ENCODE measurements around the gene ARHGEF38. TPM values are rescaled to one million over a fixed set of nuclear protein-coding genes. Genes with fewer than 3 reads are reported as not detected.
"Not testable (repeated sequence)": the region's sequence is repeated elsewhere in the genome, so short reads cannot be mapped to it uniquely, and the experiment has no call there.

ARHGEF38 gene
- total RNA-seq, 1 donor from 2014 or later, result not detected

- Mint-ChIP-seq H3K27ac (no peak overlapping the region), H3K27me3 (ENCODE audit: insufficient read depth) (no peaks in the 10 kb centered on the region), H3K4me3 (no peak overlapping the region), H3K9me3 (no peaks in the 10 kb centered on the region), H3K36me3 (ENCODE audit: low read depth) (peaks cover 19% of the 10 kb centered on the region), H3K4me1 (ENCODE audit: low read depth) (no peaks in the 10 kb centered on the region)
- DNase-seq (ENCODE audit: low spot score), result no peak
- intact Hi-C loops (cut with micrococcal nuclease), result no loop called here
Measured at GRCh38 chr4:105683038-105683437, 130.6 kb downstream of the ARHGEF38 start.

GRCh38 chr4:105686571-105686970, 134.2 kb downstream of the ARHGEF38 start:
- intact Hi-C loops (cut with micrococcal nuclease), result no loop called here
- H3K4me1 Mint-ChIP-seq (ENCODE audit: low read depth), result no peaks in the 10 kb centered on the region
- no peak overlapping the region for H3K4me3 Mint-ChIP-seq
- H3K27ac Mint-ChIP-seq, result no peak overlapping the region
- no peaks in the 10 kb centered on the region for H3K27me3 Mint-ChIP-seq (ENCODE audit: insufficient read depth)
- peaks cover 26% of the 10 kb centered on the region for H3K36me3 Mint-ChIP-seq (ENCODE audit: low read depth)
- no peaks in the 10 kb centered on the region for H3K9me3 Mint-ChIP-seq
- no peak for DNase-seq (ENCODE audit: low spot score)

- H3K4me3 Mint-ChIP-seq; H3K27ac Mint-ChIP-seq; H3K27me3 Mint-ChIP-seq (ENCODE audit: insufficient read depth); intact Hi-C loops (cut with micrococcal nuclease); DNase-seq (ENCODE audit: low spot score); H3K9me3 Mint-ChIP-seq; H3K4me1 Mint-ChIP-seq (ENCODE audit: low read depth): not testable (repeated sequence)
- H3K36me3 Mint-ChIP-seq (ENCODE audit: low read depth), result peaks cover 28% of the 10 kb centered on the region
Measured at GRCh38 chr4:105694812-105695211, 142.4 kb downstream of the ARHGEF38 start.

GRCh38 chr4:105695832-105696231, 143.4 kb downstream of the ARHGEF38 start:
- H3K27ac Mint-ChIP-seq; intact Hi-C loops (cut with micrococcal nuclease); H3K4me3 Mint-ChIP-seq; DNase-seq (ENCODE audit: low spot score); H3K4me1 Mint-ChIP-seq (ENCODE audit: low read depth); H3K27me3 Mint-ChIP-seq (ENCODE audit: insufficient read depth); H3K9me3 Mint-ChIP-seq: not testable (repeated sequence)
- peaks cover 29% of the 10 kb centered on the region for H3K36me3 Mint-ChIP-seq (ENCODE audit: low read depth)

GRCh38 chr4:105698607-105699006, 146.2 kb downstream of the ARHGEF38 start:
- Mint-ChIP-seq H3K27ac (no peak overlapping the region), H3K4me3 (no peak overlapping the region), H3K4me1 (ENCODE audit: low read depth) (no peaks in the 10 kb centered on the region), H3K27me3 (ENCODE audit: insufficient read depth) (no peaks in the 10 kb centered on the region), H3K9me3 (no peaks in the 10 kb centered on the region), H3K36me3 (ENCODE audit: low read depth) (peaks cover 18% of the 10 kb centered on the region)
- intact Hi-C loops (cut with micrococcal nuclease), result no loop called here
- no peak for DNase-seq (ENCODE audit: low spot score)

- no peak for DNase-seq (ENCODE audit: low spot score)
- peaks cover 21% of the 10 kb centered on the region for H3K4me1 Mint-ChIP-seq (ENCODE audit: low read depth)
- no peaks in the 10 kb centered on the region for H3K27me3 Mint-ChIP-seq (ENCODE audit: insufficient read depth)
- peaks cover 7% of the 10 kb centered on the region for H3K36me3 Mint-ChIP-seq (ENCODE audit: low read depth)
- H3K9me3 Mint-ChIP-seq, result no peaks in the 10 kb centered on the region
- peak overlapping the region; percentile 99 for H3K4me3 Mint-ChIP-seq
- peak overlapping the region; percentile 95 for H3K27ac Mint-ChIP-seq
- intact Hi-C loops (cut with micrococcal nuclease), result loop anchor here (1.0 to 10.0 kb wide), 6 partner anchors 187 to 741 kb away; partner anchors contain the start of genes AIMP1, NPNT, TBCK and TET2
Measured at GRCh38 chr4:105707782-105708180, 155.4 kb downstream of the ARHGEF38 start.

GRCh38 chr4:105708181-105709080, 156.0 kb downstream of the ARHGEF38 start, which contains the start of the genes GSTCD and INTS12:
Gene GSTCD, plus strand, starts transcription at chr4:105708784. Its CDS starts 8,830 bp downstream, at chr4:105717614.
Gene INTS12, minus strand, starts transcription at chr4:105708689. Its CDS starts 8,684 bp downstream, at chr4:105700005.
- Mint-ChIP-seq H3K9me3 (no peaks in the 10 kb centered on the region), H3K4me1 (ENCODE audit: low read depth) (peaks cover 21% of the 10 kb centered on the region), H3K36me3 (ENCODE audit: low read depth) (peaks cover 7% of the 10 kb centered on the region), H3K4me3 (peak within 1 kb of the TSS; percentile 99), H3K27ac (peak within 1 kb of the TSS; percentile 95), H3K27me3 (ENCODE audit: insufficient read depth) (no peaks in the 10 kb centered on the region)
- intact Hi-C loops (cut with micrococcal nuclease), result loop anchor here (1.0 to 10.0 kb wide), 6 partner anchors 186 to 742 kb away; partner anchors contain the start of genes AIMP1, NPNT, TBCK and TET2
- peak; percentile 83 for DNase-seq (ENCODE audit: low spot score)

- Mint-ChIP-seq H3K9me3 (no peaks in the 10 kb centered on the region), H3K27me3 (ENCODE audit: insufficient read depth) (no peaks in the 10 kb centered on the region), H3K36me3 (ENCODE audit: low read depth) (peaks cover 7% of the 10 kb centered on the region), H3K4me1 (ENCODE audit: low read depth) (peaks cover 21% of the 10 kb centered on the region), H3K4me3 (peak overlapping the region; percentile 99), H3K27ac (peak overlapping the region; percentile 83)
- intact Hi-C loops (cut with micrococcal nuclease), result loop anchor here (2.0 to 10.0 kb wide), 4 partner anchors 186 to 742 kb away; partner anchors contain the start of genes NPNT and TET2
- DNase-seq (ENCODE audit: low spot score), result no peak
Measured at GRCh38 chr4:105709081-105709450, 156.6 kb downstream of the ARHGEF38 start.

GRCh38 chr4:105710012-105710600, 157.7 kb downstream of the ARHGEF38 start:
- intact Hi-C loops (cut with micrococcal nuclease), result no loop called here
- Mint-ChIP-seq H3K4me3 (peak overlapping the region; percentile 99), H3K27me3 (ENCODE audit: insufficient read depth) (no peaks in the 10 kb centered on the region), H3K9me3 (no peaks in the 10 kb centered on the region), H3K36me3 (ENCODE audit: low read depth) (peaks cover 7% of the 10 kb centered on the region), H3K4me1 (ENCODE audit: low read depth) (peaks cover 21% of the 10 kb centered on the region), H3K27ac (no peak overlapping the region)
- DNase-seq (ENCODE audit: low spot score), result no peak

GRCh38 chr4:105710678-105711077, 158.3 kb downstream of the ARHGEF38 start:
- no peak for DNase-seq (ENCODE audit: low spot score)
- intact Hi-C loops (cut with micrococcal nuclease), result no loop called here
- Mint-ChIP-seq H3K36me3 (ENCODE audit: low read depth) (peaks cover 5% of the 10 kb centered on the region), H3K4me1 (ENCODE audit: low read depth) (peaks cover 21% of the 10 kb centered on the region), H3K4me3 (no peak overlapping the region), H3K27ac (no peak overlapping the region), H3K9me3 (no peaks in the 10 kb centered on the region), H3K27me3 (ENCODE audit: insufficient read depth) (no peaks in the 10 kb centered on the region)

- Mint-ChIP-seq H3K4me1 (ENCODE audit: low read depth) (peaks cover 10% of the 10 kb centered on the region), H3K9me3 (no peaks in the 10 kb centered on the region), H3K36me3 (ENCODE audit: low read depth) (no peaks in the 10 kb centered on the region), H3K4me3 (no peak overlapping the region), H3K27me3 (ENCODE audit: insufficient read depth) (no peaks in the 10 kb centered on the region), H3K27ac (no peak overlapping the region)
- intact Hi-C loops (cut with micrococcal nuclease), result no loop called here
- DNase-seq (ENCODE audit: low spot score), result no peak
Measured at GRCh38 chr4:105712766-105713165, 160.3 kb downstream of the ARHGEF38 start.

- Mint-ChIP-seq H3K27me3 (ENCODE audit: insufficient read depth) (no peaks in the 10 kb centered on the region), H3K36me3 (ENCODE audit: low read depth) (no peaks in the 10 kb centered on the region), H3K9me3 (no peaks in the 10 kb centered on the region), H3K4me1 (ENCODE audit: low read depth) (peaks cover 8% of the 10 kb centered on the region), H3K27ac (no peak overlapping the region), H3K4me3 (no peak overlapping the region)
- DNase-seq (ENCODE audit: low spot score), result no peak
- intact Hi-C loops (cut with micrococcal nuclease), result no loop called here
Measured at GRCh38 chr4:105714071-105714521, 161.7 kb downstream of the ARHGEF38 start.

GRCh38 chr4:105714932-105715331, 162.5 kb downstream of the ARHGEF38 start:
- no peaks in the 10 kb centered on the region for H3K36me3 Mint-ChIP-seq (ENCODE audit: low read depth)
- DNase-seq (ENCODE audit: low spot score), result no peak
- no peaks in the 10 kb centered on the region for H3K9me3 Mint-ChIP-seq
- H3K4me1 Mint-ChIP-seq (ENCODE audit: low read depth), result no peaks in the 10 kb centered on the region
- H3K4me3 Mint-ChIP-seq, result no peak overlapping the region
- intact Hi-C loops (cut with micrococcal nuclease), result loop anchor here (1.0 kb wide), 2 partner anchors 194 to 574 kb away; no protein-coding TSS in a partner anchor
- H3K27me3 Mint-ChIP-seq (ENCODE audit: insufficient read depth), result no peaks in the 10 kb centered on the region
- no peak overlapping the region for H3K27ac Mint-ChIP-seq
